GM23338 (cell line): ENCODE results near the gene VPS41. TPM values are rescaled to one million over a fixed set of nuclear protein-coding genes. Genes with fewer than 3 reads are reported as not detected.

Source experiments
- ATAC-seq: fragments of 200-7000 bp; cut with Tn5 transposase; 3 replicates; pipeline ENCODE4 v1.9.1; 2020
- DNase-seq: peaks from one replicate; pipeline ENCODE4 v3.0.0-alpha.2; 2015; ENCODE audit warnings: low spot score
- H2AFZ ChIP-seq: fragments of 200-600 bp; sonication (generic); 2 replicates; pipeline ENCODE4 v1.8.0; 2016; ENCODE audit warnings: antibody characterized with exemption, mild to moderate bottlenecking, moderate library complexity
- H3F3A ChIP-seq: fragments of 200-600 bp; sonication (generic); replicated peaks from 2 replicates; pipeline ENCODE4 v1.8.0; 2017; ENCODE audit warnings: antibody characterized with exemption, mixed run types, low read depth
- H3K27ac ChIP-seq: fragments of 200-600 bp; sonication (generic); 2 replicates; pipeline ENCODE4 v1.6.1; 2016; ENCODE audit warnings: low read depth
- H3K27me3 ChIP-seq: fragments of 200-600 bp; sonication (generic); 2 replicates; pipeline ENCODE4 v1.8.0; 2016; ENCODE audit warnings: mild to moderate bottlenecking, mixed run types, moderate library complexity; ENCODE audit not compliant: insufficient read depth
- H3K36me3 ChIP-seq: fragments of 200-600 bp; sonication (generic); 2 replicates; pipeline ENCODE4 v1.8.0; 2016; ENCODE audit warnings: mild to moderate bottlenecking; ENCODE audit not compliant: insufficient read depth
- H3K4me1 ChIP-seq: fragments of 200-600 bp; sonication (generic); 2 replicates; pipeline ENCODE4 v1.8.0; 2016; ENCODE audit warnings: mild to moderate bottlenecking, moderate library complexity; ENCODE audit not compliant: insufficient read depth
- H3K4me2 ChIP-seq: fragments of 200-600 bp; sonication (generic); 2 replicates; pipeline ENCODE4 v1.7.1; 2017; ENCODE audit warnings: mixed run types
- H3K4me3 ChIP-seq: fragments of 200-600 bp; sonication (generic); 2 replicates; pipeline ENCODE4 v1.6.1; 2016; ENCODE audit warnings: mixed run types
- H3K79me2 ChIP-seq: fragments of 200-600 bp; sonication (generic); replicated peaks from 2 replicates; pipeline ENCODE4 v1.8.0; 2017; ENCODE audit warnings: mild to moderate bottlenecking; ENCODE audit not compliant: insufficient read depth
- H3K9me2 ChIP-seq: fragments of 200-600 bp; sonication (generic); 2 replicates; pipeline ENCODE4 v1.8.0; 2017; ENCODE audit not compliant: insufficient read depth
- H4K20me1 ChIP-seq: fragments of 200-600 bp; sonication (generic); replicated peaks from 2 replicates; pipeline ENCODE4 v1.8.0; 2017; ENCODE audit warnings: mild to moderate bottlenecking; ENCODE audit not compliant: insufficient read depth
- H3K27ac Mint-ChIP-seq: 2 replicates; pipeline ENCODE4 v1.8.0; 2020; ENCODE audit warnings: inconsistent platforms, mild to moderate bottlenecking, moderate library complexity, mixed read lengths
- H3K27me3 Mint-ChIP-seq: 3 replicates; pipeline ENCODE4 v1.8.0; 2022; ENCODE audit warnings: low read depth, mild to moderate bottlenecking, moderate library complexity, mixed read lengths, inconsistent platforms; ENCODE audit not compliant: insufficient read depth, poor library complexity
- H3K36me3 Mint-ChIP-seq: 3 replicates; pipeline ENCODE4 v1.8.0; 2021; ENCODE audit warnings: low read depth, mild to moderate bottlenecking, inconsistent platforms, moderate library complexity, mixed read lengths
- H3K4me1 Mint-ChIP-seq: 3 replicates; pipeline ENCODE4 v1.8.0; 2020; ENCODE audit warnings: mild to moderate bottlenecking, inconsistent platforms, mixed read lengths
- H3K4me3 Mint-ChIP-seq: 3 replicates; pipeline ENCODE4 v1.8.0; 2021; ENCODE audit warnings: moderate library complexity, mild to moderate bottlenecking, inconsistent platforms, mixed read lengths
- H3K9me3 Mint-ChIP-seq: 3 replicates; pipeline ENCODE4 v1.8.0; 2020; ENCODE audit warnings: moderate library complexity, mild to moderate bottlenecking, inconsistent platforms, mixed read lengths
- CREB1 ChIP-seq: fragments of 250-450 bp; sonication (Bioruptor Pico); IDR thresholded peaks from 2 replicates; pipeline ENCODE4 v1.5.0; 2020; ENCODE audit warnings: low read depth, mild to moderate bottlenecking, moderate library complexity
- ETS1 ChIP-seq: IDR thresholded peaks from 2 replicates; pipeline ENCODE4 v1.6.1; 2016; ENCODE audit warnings: antibody characterized with exemption
- EZH2 ChIP-seq: fragments of 200-600 bp; sonication (generic); IDR thresholded peaks from one replicate; pipeline ENCODE4 v1.8.0; 2017; ENCODE audit warnings: antibody characterized with exemption, mild to moderate bottlenecking, low read depth; ENCODE audit not compliant: unreplicated experiment
- EZH2phosphoT487 ChIP-seq: fragments of 200-600 bp; sonication (generic); IDR thresholded peaks from one replicate; pipeline ENCODE4 v1.8.1; 2018; ENCODE audit warnings: antibody characterized with exemption; ENCODE audit not compliant: unreplicated experiment
- JUNB ChIP-seq: IDR thresholded peaks from one replicate; pipeline ENCODE4 v1.6.1; 2016; ENCODE audit warnings: antibody characterized with exemption; ENCODE audit not compliant: unreplicated experiment
- POLR2AphosphoS5 ChIP-seq: IDR thresholded peaks from 2 replicates; pipeline ENCODE4 v1.6.1; 2016; ENCODE audit warnings: antibody characterized with exemption, low read depth
- REST ChIP-seq: IDR thresholded peaks from one replicate; pipeline ENCODE4 v1.6.1; 2018; ENCODE audit warnings: antibody characterized with exemption; ENCODE audit not compliant: unreplicated experiment
- STAT1 ChIP-seq: IDR thresholded peaks from one replicate; pipeline ENCODE4 v1.6.1; 2016; ENCODE audit warnings: antibody characterized with exemption; ENCODE audit not compliant: unreplicated experiment
- ZNF114 ChIP-seq: fragments of 250-450 bp; sonication (Bioruptor Pico); IDR thresholded peaks from 2 replicates; pipeline ENCODE4 v1.5.0; 2020; ENCODE audit warnings: mild to moderate bottlenecking, moderate library complexity
- ZNF331 ChIP-seq: fragments of 250-450 bp; sonication (Bioruptor Pico); IDR thresholded peaks from 2 replicates; pipeline ENCODE4 v1.5.0; 2020; ENCODE audit warnings: low read depth, mild to moderate bottlenecking, moderate library complexity
- ZNF462 ChIP-seq: fragments of 250-450 bp; sonication (Bioruptor Pico); IDR thresholded peaks from 2 replicates; pipeline ENCODE4 v1.5.0; 2020; ENCODE audit warnings: mild to moderate bottlenecking, moderate library complexity
- polyA plus RNA-seq: library from polyadenylated mRNA; unstranded; fragments of >200 nt; fragmentation: Nextera tagmentation; extraction: Ambion mirVana; gene quantifications from 2 replicates; pipeline ENCODE4 v1.2.1, GENCODE V29; 2016
- total RNA-seq: library from RNA; depleted of rRNA; stranded (reverse); fragments of >200 nt; shearing (Covaris generic); gene quantifications from 2 replicates; pipeline ENCODE4 v1.2.3, GENCODE V29; 2014

Gene VPS41
- total and polyA plus RNA-seq, 2 experiments from 2014 or later = 20.2 to 41.2 TPM

- TF ChIP-seq EZH2phosphoT487 = no peak
- no peak for TF ChIP-seq REST
- TF ChIP-seq ETS1 = no peak
- no peak for TF ChIP-seq POLR2AphosphoS5
Measured at GRCh38 chr7:38744746-38745145, 164.2 kb downstream of the VPS41 start (continued).

GRCh38 chr7:38743899-38744298 is 165.1 kb downstream of the VPS41 start:
- Histone ChIP-seq H3F3A (no peaks in the 10 kb centered on the region), H3K4me3 (no peak overlapping the region), H3K4me1 (no peaks in the 10 kb centered on the region), H3K9me2 (no peaks in the 10 kb centered on the region), H4K20me1 (no peaks in the 10 kb centered on the region), H3K36me3 (peaks cover 9% of the 10 kb centered on the region), H3K27me3 (no peaks in the 10 kb centered on the region), H3K27ac (no peak overlapping the region), H2AFZ (no peak overlapping the region), H3K79me2 (no peaks in the 10 kb centered on the region), H3K4me2 (no peak overlapping the region)
- no peak for ATAC-seq
- Mint-ChIP-seq H3K9me3 (no peaks in the 10 kb centered on the region), H3K27me3 (no peaks in the 10 kb centered on the region), H3K4me1 (peaks cover 5% of the 10 kb centered on the region; the same call in 2 of the 3 replicates), H3K4me3 (no peak overlapping the region), H3K27ac (no peak overlapping the region), H3K36me3 (no peaks in the 10 kb centered on the region; the same call in 2 of the 3 replicates)
- no peak for DNase-seq
- TF ChIP-seq EZH2 (no peak), ZNF462 (CRISPR knock-in tag) (no peak), JUNB (no peak), ETS1 (no peak), ZNF331 (CRISPR knock-in tag) (no peak), STAT1 (no peak), EZH2phosphoT487 (no peak), ZNF114 (no peak), CREB1 (CRISPR knock-in tag) (no peak)
